K562 (cell line): Measurements from ENCODE around the gene MARS1. TPM values are rescaled to one million over a fixed set of nuclear protein-coding genes. Genes with fewer than 3 reads are reported as not detected.

Experiments used
- ATF4 ChIP-seq: fragments of 450-650 bp; formaldehyde crosslinking; IDR thresholded peaks from 2 replicates; pipeline ENCODE4 v1.4.0; 2022; ENCODE audit warnings: mild to moderate bottlenecking, moderate library complexity
- E2F6 ChIP-seq, 2 experiments: IDR thresholded peaks; 2 replicates each; pipeline ENCODE4 v1.6.1; 2011; ENCODE audit warnings: borderline replicate concordance in 1 of 2, control low read depth in 1 of 2, low read depth in 1 of 2, low read length in 1 of 2, mild to moderate bottlenecking in 1 of 2, mixed read lengths in 1 of 2, moderate library complexity in 1 of 2; ENCODE audit not compliant: insufficient read depth in 1 of 2, insufficient read length in 1 of 2, poor library complexity in 1 of 2, severe bottlenecking in 1 of 2; ENCODE audit errors: extremely low read depth in 1 of 2
- E2F8 ChIP-seq: fragments of 450-650 bp; IDR thresholded peaks from 2 replicates; pipeline ENCODE4 v1.7.1; 2018; ENCODE audit warnings: mild to moderate bottlenecking, low read depth; ENCODE audit not compliant: partially characterized antibody
- ETV5 ChIP-seq: sonication (generic); formaldehyde crosslinking; IDR thresholded peaks from 2 replicates; pipeline ENCODE4 v1.4.0; 2020; ENCODE audit warnings: low read depth, mild to moderate bottlenecking, missing genetic modification reagents
- FOSL1 ChIP-seq: fragments of 200-800 bp; sonication (Bioruptor generic); conservative IDR thresholded peaks from 2 replicates; pipeline ENCODE4 v1.6.1; 2016; ENCODE audit warnings: missing genetic modification characterization, missing compliant biosample characterization
- HCFC1 ChIP-seq: IDR thresholded peaks from 2 replicates; pipeline ENCODE4 v1.6.1; 2012; ENCODE audit warnings: low read depth, low read length, improper control_type of control experiment
- JUND ChIP-seq, 2 experiments: IDR thresholded peaks; 2 replicates in 1 of 2; 3 replicates in 1 of 2; pipeline ENCODE4 v1.6.1; 2011; ENCODE audit warnings: borderline replicate concordance in 2 of 2, low read depth in 2 of 2, low read length in 2 of 2, improper control_type of control experiment in 1 of 2, missing biosample characterization in 1 of 2, missing genetic modification characterization in 1 of 2, missing genetic modification reagents in 1 of 2
- NEUROD1 ChIP-seq: fragments of 150-350 bp; IDR thresholded peaks from 2 replicates; pipeline ENCODE4 v1.6.1; 2014; ENCODE audit warnings: borderline replicate concordance, low read length, low read depth; ENCODE audit not compliant: partially characterized antibody
- NFIX ChIP-seq: fragments of 250-450 bp; sonication (Bioruptor Pico); IDR thresholded peaks from 2 replicates; pipeline ENCODE4 v1.4.0; 2020; ENCODE audit warnings: low read depth, mild to moderate bottlenecking, moderate library complexity
- NR2F6 ChIP-seq: fragments of 450-650 bp; formaldehyde crosslinking; IDR thresholded peaks from 2 replicates; pipeline ENCODE4 v1.4.0; 2020; ENCODE audit warnings: mild to moderate bottlenecking
- POLR2G ChIP-seq: fragments of 200-400 bp; formaldehyde crosslinking; IDR thresholded peaks from 2 replicates; pipeline ENCODE4 v1.6.1; 2017; ENCODE audit warnings: low read depth, mild to moderate bottlenecking, antibody characterized with exemption, low read length, moderate library complexity
- SREBF1 ChIP-seq: fragments of 150-350 bp; IDR thresholded peaks from 2 replicates; pipeline ENCODE4 v1.6.1; 2014; ENCODE audit warnings: antibody characterized with exemption, low read depth, low read length, borderline replicate concordance
- ZKSCAN8 ChIP-seq: fragments of 200-800 bp; sonication (Bioruptor generic); IDR thresholded peaks from 2 replicates; pipeline ENCODE4 v1.6.1; 2016; ENCODE audit warnings: missing genetic modification characterization, missing compliant biosample characterization
- ZNF224 ChIP-seq: sonication (generic); formaldehyde crosslinking; IDR thresholded peaks from 2 replicates; pipeline ENCODE4 v1.8.0; 2022; ENCODE audit warnings: mild to moderate bottlenecking, missing genetic modification reagents
- ZNF232 ChIP-seq: sonication (generic); formaldehyde crosslinking; IDR thresholded peaks from 2 replicates; pipeline ENCODE4 v1.8.0; 2022; ENCODE audit warnings: mild to moderate bottlenecking, missing genetic modification reagents
- ZNF431 ChIP-seq: sonication (generic); formaldehyde crosslinking; IDR thresholded peaks from 2 replicates; pipeline ENCODE4 v1.8.0; 2022; ENCODE audit warnings: mild to moderate bottlenecking, missing genetic modification reagents
- polyA plus RNA-seq, 8 experiments: library from polyadenylated mRNA; depleted of rRNA in 4 of 8; stranded (reverse) in 5 of 8; unstranded in 3 of 8; fragments of >200 nt; fragmentation: Nextera tagmentation in 2 of 8; fragmentation: Illumina TruSeq in 1 of 8; extraction: Ambion mirVana in 2 of 8; extraction: Trizol in 1 of 8; gene quantifications; 2 replicates each; pipeline versions ENCODE4 v1.2.1 to v1.2.3, GENCODE V29; 2011 to 2014; ENCODE audit warnings: inconsistent platforms in 1 of 8, missing spikeins in 1 of 8
- total RNA-seq, 7 experiments: library from RNA; depleted of rRNA in 6 of 7; stranded (reverse); fragments of >200 nt in 6 of 7; fragmentation: Illumina TruSeq in 2 of 7; extraction: Trizol in 2 of 7; gene quantifications; 2 replicates each; pipeline versions ENCODE4 v1.2.1 to v1.2.3, GENCODE V29; 2011 to 2021; ENCODE audit warnings: low replicate concordance in 1 of 7

Gene MARS1
- total and polyA plus RNA-seq, 9 of the 15 experiments (the other 6 are each of a cell fraction or from before 2014, with no cell fraction given) = 117 to 382 (median 220) TPM

GRCh38 chr12:57462251-57462911 lies 25.5 kb upstream of the MARS1 start (continued):
- TF ChIP-seq JUND (IDR thresholded peaks at IDR 0.05; ENCODE audit: borderline replicate concordance, low read depth, low read length) (peak; percentile 65), JUND (tag; IDR thresholded peaks at IDR 0.05; ENCODE audit: borderline replicate concordance, low read depth, low read length) (peak; percentile 50; the same call in 1 of the 3 replicates), E2F8 (peak; percentile 66), HCFC1 (peak; percentile 38; the same call in 1 of the 2 replicates), ZNF232 (CRISPR knock-in tag) (no peak), ZNF431 (0 out of 2 replicates have a peak, but pooled peaks have one; percentile 55), NEUROD1 (peak; percentile 95), NFIX (CRISPR knock-in tag) (no peak), ZNF224 (CRISPR knock-in tag) (0 out of 2 replicates have a peak, but pooled peaks have one; percentile 39), ZKSCAN8 (CRISPR knock-in tag) (no peak), ATF4 (no peak), NR2F6 (CRISPR knock-in tag) (no peak), FOSL1 (tag) (no peak), ETV5 (CRISPR knock-in tag) (peak; percentile 53; the same call in 1 of the 2 replicates), POLR2G (peak; percentile 58), E2F6 (IDR thresholded peaks at IDR 0.05; ENCODE audit: borderline replicate concordance in 1 of 2, extremely low read depth in 1 of 2, insufficient read depth in 1 of 2, insufficient read length in 1 of 2, low read depth in 1 of 2, low read length in 1 of 2, poor library complexity in 1 of 2, severe bottlenecking in 1 of 2) (peak; percentile 46 to 67), SREBF1 (peak; percentile 60; the same call in 1 of the 2 replicates)
- TF ChIP-seq, all 486 proteins: peak for 101
